C4-2B (cell line): ENCODE measurements around the gene KCNMB2.

ENCODE experiments used
- H3K27ac ChIP-seq: fragments of 450-650 bp; 2 replicates; pipeline ENCODE4 v1.5.1; 2017
- ZFX ChIP-seq: fragments of 450-650 bp; IDR thresholded peaks from 2 replicates; pipeline ENCODE4 v1.6.1; 2017
- TF ChIP-seq, protein P1 (sequence below): fragments of 450-650 bp; conservative IDR thresholded peaks from 2 replicates; pipeline ENCODE4 v1.5.1; 2017; ENCODE audit warnings: mild to moderate bottlenecking

The KCNMB2 gene

DNA sequence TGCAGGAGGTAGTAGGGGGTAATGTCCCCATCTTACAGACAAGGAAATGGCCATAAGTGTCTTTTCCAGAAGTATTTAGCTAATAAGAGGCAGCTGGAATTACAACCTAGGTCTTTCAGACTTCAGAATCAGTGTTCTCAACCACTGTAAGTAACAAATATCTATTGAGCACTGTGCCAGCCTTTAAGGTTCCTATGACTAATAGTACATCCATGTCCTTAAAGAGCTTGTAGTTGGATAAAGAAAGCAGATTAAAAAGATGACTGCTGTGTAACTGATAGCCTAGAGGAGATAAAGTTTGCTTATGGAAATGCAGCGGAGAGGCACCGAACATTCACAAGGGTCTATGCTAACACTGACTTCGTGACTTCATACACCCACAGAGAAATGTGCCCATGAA, 136.0 kb downstream of the KCNMB2 start:
- TF ChIP-seq, protein P1, sequence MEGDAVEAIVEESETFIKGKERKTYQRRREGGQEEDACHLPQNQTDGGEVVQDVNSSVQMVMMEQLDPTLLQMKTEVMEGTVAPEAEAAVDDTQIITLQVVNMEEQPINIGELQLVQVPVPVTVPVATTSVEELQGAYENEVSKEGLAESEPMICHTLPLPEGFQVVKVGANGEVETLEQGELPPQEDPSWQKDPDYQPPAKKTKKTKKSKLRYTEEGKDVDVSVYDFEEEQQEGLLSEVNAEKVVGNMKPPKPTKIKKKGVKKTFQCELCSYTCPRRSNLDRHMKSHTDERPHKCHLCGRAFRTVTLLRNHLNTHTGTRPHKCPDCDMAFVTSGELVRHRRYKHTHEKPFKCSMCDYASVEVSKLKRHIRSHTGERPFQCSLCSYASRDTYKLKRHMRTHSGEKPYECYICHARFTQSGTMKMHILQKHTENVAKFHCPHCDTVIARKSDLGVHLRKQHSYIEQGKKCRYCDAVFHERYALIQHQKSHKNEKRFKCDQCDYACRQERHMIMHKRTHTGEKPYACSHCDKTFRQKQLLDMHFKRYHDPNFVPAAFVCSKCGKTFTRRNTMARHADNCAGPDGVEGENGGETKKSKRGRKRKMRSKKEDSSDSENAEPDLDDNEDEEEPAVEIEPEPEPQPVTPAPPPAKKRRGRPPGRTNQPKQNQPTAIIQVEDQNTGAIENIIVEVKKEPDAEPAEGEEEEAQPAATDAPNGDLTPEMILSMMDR = no peak
- TF ChIP-seq ZFX = no peak
- no peak overlapping the region for H3K27ac ChIP-seq

GRCh38 chr3:178673529-178673928, 137.3 kb downstream of the KCNMB2 start:
- no peak for TF ChIP-seq ZFX
- TF ChIP-seq, protein P1 = no peak
- H3K27ac ChIP-seq = no peak overlapping the region

- H3K27ac ChIP-seq = no peak overlapping the region
- no peak for TF ChIP-seq ZFX
- TF ChIP-seq, protein P1 = no peak
These were observed 139.8 kb downstream of the KCNMB2 start for GRCh38 chr3:178676077-178676476.

GRCh38 chr3:178676942-178677790, 140.9 kb downstream of the KCNMB2 start:
- no peak overlapping the region for H3K27ac ChIP-seq
- no peak for TF ChIP-seq ZFX
- TF ChIP-seq, protein P1 = no peak

GRCh38 chr3:178677961-178678360, 141.7 kb downstream of the KCNMB2 start:
- TF ChIP-seq, protein P1 = no peak
- TF ChIP-seq ZFX = no peak
- H3K27ac ChIP-seq = no peak overlapping the region

GRCh38 chr3:178680037-178680436, 143.8 kb downstream of the KCNMB2 start:
- TF ChIP-seq, protein P1 = no peak
- no peak for TF ChIP-seq ZFX
- H3K27ac ChIP-seq = no peak overlapping the region

- TF ChIP-seq, protein P1 = no peak
- TF ChIP-seq ZFX = no peak
These were observed 144.3 kb downstream of the KCNMB2 start for GRCh38 chr3:178680489-178680888.

More at GRCh38 chr3:178680489-178680888, 144.3 kb downstream of the KCNMB2 start:
- no peak overlapping the region for H3K27ac ChIP-seq
